Stimulated activated CD4-positive, alpha-beta T cell treated with anti-CD3 and anti-CD28 coated beads, Interleukin-4, amount 100 ng/mL, for 1 hour (primary cell): ENCODE measurements around the gene ZBTB48.

Experiments used
- DNase-seq: peaks from one replicate; pipeline ENCODE4 v3.0.0-alpha.2; 2020

ZBTB48 gene

DNA sequence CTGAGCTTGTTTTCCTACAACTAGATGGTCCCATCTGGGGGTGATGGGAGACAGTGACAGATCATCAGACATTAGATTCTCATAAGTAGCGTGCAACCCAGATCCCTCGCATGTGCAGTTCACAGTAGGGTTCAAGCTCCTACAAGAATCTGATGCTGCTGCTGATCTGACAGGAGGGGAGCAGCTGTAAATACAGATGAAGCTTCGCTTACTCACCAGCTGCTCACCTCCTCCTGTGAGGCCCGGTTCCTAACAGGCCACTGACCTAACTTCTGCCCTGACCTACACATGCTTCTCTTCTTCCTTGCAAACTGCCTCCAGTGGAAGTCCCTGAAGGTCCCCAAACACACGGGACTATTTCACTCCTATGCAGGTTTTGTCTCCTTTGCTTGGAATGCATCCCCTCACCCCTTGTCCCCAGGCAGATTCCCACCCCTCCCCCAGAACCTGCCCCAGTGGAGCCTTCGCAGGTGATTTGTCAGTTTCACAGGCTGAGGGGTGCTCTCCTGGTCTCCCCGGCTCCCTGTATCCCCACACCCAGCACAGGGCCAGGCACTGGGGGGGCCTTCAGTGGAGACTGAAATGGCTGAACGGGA is 5.7 kb upstream of the ZBTB48 start:
- no peak for DNase-seq

DNA sequence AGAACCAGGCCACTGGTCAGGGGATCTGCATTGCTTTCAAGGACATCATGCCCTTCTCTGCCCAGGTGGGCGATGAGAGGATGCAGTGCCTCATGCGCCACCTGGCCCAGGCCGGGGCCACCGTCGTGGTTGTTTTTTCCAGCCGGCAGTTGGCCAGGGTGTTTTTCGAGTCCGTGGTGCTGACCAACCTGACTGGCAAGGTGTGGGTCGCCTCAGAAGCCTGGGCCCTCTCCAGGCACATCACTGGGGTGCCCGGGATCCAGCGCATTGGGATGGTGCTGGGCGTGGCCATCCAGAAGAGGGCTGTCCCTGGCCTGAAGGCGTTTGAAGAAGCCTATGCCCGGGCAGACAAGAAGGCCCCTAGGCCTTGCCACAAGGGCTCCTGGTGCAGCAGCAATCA is 5.0 kb upstream of the ZBTB48 start:
- no peak for DNase-seq

DNA sequence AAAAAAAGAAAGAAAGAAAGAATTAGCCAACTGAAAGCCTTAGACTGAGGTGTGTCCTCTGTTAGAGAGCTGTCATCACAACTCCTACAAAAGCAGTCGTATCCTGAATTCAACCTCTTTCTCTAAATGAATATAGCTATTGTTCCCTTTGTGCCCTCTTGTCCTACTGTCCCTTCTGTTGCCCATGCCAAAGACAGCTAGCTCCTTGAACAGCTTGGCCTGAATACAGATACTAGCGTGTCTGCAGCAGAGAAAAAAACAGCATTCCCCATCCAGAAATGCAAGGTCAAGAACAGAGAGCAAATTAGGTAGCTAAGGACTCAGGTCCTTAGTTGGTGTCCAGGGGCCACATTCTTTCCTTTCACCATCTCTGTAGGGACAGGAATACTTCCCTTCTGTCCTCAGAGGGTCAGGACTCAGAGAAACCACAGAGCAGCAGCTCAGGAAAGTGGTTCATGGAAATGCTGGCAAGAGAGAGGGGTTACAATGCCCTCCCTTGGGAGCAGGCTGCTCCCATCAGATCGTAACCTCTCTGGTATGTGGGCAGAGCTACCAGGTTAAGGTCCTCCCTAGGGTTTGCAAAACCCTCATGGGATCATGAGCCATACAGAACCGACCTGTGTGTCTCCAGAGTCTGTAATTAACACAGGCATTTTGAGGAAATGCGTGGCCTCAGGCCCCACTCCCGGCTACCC is 1.8 kb upstream of the ZBTB48 start:
- no peak for DNase-seq

- no peak for DNase-seq
These were observed 995 bp upstream of the ZBTB48 start for GRCh38 chr1:6578624-6579373.

- no peak for DNase-seq
These were observed 362 bp downstream of the ZBTB48 start for GRCh38 chr1:6580119-6580592.

DNA sequence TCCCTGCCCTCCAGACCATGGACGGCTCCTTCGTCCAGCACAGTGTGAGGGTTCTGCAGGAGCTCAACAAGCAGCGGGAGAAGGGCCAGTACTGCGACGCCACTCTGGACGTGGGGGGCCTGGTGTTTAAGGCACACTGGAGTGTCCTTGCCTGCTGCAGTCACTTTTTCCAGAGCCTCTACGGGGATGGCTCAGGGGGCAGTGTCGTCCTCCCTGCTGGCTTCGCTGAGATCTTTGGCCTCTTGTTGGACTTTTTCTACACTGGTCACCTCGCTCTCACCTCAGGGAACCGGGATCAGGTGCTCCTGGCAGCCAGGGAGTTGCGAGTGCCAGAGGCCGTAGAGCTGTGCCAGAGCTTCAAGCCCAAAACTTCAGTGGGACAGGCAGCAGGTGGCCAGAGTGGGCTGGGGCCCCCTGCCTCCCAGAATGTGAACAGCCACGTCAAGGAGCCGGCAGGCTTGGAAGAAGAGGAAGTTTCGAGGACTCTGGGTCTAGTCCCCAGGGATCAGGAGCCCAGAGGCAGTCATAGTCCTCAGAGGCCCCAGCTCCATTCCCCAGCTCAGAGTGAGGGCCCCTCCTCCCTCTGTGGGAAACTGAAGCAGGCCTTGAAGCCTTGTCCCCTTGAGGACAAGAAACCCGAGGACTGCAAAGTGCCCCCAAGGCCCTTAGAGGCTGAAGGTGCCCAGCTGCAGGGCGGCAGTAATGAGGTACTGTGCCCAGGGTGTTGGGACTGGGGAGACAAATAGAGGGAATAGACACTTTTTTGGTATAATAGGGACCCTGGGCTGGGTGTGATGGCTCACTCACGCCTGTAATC is 1.0 kb downstream of the ZBTB48 start:
- no peak for DNase-seq

- no peak for DNase-seq
These were observed 1.9 kb downstream of the ZBTB48 start for GRCh38 chr1:6581561-6582305.

DNA sequence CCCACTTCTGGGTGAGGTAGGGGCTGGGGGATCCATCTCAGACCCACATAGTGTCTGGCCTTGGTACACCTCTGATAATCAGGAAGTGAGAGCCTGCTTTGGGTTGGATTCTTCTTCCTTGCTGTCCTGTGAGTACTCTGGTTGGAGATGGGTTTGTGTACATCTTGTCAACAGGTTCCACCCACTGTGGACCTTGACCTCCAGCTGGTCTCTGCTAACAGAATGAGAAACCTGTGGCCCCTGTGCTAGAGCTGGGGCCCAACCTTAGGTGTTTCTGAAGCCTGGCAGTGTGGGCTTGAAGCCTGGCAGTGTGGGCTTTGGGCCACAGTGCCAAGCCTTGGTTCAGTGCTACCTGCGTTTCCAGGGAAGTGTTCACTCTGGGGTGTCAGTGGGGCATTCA is 2.6 kb downstream of the ZBTB48 start:
- DNase-seq: no peak

GRCh38 chr1:6584126-6585080 is 4.6 kb downstream of the ZBTB48 start:
- DNase-seq: no peak

DNA sequence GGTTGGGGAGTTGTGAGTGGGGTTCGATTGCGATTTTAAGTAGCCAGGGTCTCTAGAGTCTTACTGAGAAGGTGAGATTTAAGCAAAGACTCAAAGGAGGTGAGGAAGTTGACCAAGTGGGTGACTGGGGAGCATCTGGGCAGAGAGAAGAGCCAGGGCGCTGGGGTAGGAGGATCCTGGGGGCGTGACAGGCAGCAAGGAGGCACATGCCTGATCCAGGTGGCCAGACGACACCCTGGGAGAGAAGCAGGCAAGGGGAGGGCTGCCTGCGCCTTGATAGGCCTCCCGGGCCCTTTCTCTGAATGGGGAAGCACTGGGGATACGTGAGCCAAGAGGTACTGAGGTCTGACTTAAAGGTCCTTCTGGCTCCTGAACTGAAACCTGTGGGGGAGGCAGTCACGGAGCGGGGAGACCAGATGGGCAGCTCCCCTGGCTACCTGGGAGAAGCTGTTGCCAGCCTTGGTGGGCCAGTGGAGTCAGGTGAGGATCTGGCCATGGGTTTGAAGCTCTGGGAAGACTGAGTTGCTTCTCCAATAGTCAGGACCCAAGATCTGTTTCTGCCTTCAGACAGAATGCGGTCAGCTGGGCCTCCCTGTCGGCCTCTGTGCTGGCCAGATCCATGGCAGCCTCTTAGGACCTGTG is 5.4 kb downstream of the ZBTB48 start:
- DNase-seq: no peak

DNA sequence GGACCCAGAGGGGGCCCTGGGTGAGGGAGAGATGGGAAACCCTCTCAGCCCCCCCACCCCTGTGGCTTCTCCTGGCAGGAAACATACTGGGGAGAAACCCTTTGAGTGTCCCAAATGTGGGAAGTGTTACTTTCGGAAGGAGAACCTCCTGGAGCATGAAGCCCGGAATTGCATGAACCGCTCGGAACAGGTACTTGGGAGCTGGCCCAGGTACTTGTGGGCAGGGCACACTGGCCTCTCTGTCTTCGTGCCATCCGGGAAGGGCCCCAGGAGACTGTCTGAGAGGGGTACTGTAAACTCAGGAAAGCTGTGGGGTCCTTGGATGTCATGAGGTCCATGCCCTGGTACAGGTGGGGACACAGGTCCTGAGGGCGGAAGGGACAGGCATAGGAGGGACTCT is 6.0 kb downstream of the ZBTB48 start:
- no peak for DNase-seq

DNA sequence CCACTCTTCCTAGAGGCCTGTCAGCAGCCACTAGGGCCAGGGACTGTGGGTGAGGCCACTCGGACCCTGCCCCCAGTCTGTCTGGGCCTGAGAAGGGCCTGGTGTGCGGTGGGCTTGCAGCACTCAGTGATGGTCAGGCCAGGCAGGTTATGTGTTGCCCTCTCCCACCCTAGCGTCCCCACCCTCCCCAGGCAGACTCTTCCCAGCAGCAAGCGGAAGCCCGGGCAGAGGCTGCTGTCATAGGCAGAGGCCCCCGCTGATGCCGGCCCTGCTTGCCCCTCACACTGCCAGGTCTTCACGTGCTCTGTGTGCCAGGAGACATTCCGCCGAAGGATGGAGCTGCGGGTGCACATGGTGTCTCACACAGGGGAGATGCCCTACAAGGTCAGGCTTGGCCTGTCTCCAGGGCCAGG is 6.6 kb downstream of the ZBTB48 start:
- DNase-seq: no peak

DNA sequence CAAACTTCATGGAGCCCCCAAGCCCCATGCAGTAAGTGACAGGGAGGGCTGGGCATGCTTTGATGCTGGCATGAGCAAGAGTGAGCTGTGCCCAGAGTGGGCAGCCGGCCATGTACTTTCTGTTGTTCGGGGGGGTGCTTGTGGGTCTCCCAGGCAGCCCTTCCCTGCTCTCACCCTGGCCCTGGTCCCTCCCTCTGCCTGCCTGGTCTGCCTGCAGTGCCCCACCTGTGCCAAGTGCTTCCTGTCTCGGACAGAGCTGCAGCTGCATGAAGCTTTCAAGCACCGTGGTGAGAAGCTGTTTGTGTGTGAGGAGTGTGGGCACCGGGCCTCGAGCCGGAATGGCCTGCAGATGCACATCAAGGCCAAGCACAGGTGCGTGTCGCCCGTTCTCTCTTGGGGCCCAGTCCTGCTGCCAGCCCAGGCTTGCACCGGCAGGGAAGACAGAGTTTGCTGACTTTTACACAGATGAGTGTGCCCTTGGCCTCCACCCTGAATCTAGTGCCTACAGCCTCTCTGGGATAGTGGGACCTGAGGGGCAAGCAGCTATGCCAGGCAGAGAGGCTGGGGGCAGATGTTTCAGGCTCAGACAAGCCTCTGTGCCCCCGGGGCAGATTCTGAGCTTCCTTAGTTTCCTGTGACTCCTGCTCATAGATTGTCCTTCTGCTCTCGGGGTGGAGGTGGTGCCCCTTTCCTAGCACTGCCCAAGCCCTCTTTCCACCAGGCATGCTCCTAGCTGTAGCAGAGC is 7.6 kb downstream of the ZBTB48 start:
- DNase-seq: no peak

DNA sequence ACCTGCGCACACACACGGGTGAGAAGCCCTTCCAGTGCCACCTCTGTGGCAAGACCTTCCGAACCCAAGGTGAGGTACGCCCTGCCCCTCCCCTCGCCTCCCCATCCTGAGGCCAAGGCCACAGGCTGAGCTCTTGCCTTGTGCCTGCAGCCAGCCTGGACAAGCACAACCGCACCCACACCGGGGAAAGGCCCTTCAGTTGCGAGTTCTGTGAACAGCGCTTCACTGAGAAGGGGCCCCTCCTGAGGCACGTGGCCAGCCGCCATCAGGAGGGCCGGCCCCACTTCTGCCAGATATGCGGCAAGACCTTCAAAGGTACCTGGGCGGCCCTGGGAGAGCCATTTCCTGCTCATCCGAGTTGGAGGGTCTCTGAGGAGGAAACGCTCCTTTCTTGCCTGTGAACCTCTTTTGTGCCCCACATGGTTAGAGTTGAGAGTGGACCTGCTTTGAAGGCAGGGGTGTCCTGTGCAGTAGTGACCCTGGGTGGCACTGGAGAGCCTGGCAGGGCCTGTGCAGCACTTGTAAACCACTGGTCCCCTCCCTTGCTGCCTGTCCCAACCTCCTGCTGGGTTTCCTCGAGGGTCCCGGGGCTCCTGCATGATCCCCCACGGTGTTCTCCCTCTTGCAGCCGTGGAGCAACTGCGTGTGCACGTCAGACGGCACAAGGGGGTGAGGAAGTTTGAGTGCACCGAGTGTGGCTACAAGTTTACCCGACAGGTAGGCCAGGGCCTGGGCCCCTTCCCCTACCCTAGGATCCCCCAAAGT is 8.5 kb downstream of the ZBTB48 start:
- DNase-seq: no peak

GRCh38 chr1:6588893-6589520 is 9.2 kb downstream of the ZBTB48 start:
- no peak for DNase-seq

- DNase-seq: no peak
These were observed 10.3 kb downstream of the ZBTB48 start for GRCh38 chr1:6590046-6590445.

DNA sequence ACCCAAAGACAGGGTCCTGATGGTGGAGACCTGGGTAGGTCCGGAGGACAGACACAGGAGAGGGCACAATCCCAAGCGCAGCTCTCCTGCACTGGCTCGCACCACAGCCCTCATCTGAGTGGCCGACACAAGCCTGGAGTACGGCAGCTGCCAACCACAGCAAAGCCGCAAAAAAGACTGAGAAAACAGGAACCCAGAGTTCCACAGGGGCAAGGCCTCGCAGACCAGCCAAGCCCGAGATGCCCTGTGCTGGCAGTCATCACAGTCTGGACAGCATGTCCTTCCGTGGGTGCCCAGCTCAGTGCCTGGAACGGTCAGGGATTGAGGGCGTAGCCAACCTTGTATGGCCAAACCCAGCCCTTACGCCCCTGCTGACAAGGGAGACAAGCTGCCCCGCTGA is 11.4 kb downstream of the ZBTB48 start:
- DNase-seq: no peak

DNA sequence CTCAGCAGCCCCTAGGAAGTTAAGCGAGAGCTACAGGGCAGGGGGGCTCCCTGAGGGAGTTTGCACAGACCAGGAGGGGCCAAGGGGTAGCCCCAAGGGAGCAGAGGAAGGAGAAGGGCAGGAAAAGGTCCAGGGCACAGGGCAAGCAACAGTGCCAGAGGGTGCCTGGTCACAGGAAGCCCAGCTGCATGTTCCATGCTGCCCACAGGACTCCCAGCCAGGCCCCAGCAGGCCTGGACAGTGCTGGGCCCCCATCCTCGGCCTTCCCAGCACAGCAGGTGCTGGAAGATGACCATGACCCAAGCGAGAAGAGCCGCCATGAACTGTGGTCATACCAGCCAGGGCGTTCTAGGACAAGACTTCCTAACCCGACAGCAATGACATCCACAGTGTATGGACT is 11.8 kb downstream of the ZBTB48 start:
- DNase-seq: no peak

DNA sequence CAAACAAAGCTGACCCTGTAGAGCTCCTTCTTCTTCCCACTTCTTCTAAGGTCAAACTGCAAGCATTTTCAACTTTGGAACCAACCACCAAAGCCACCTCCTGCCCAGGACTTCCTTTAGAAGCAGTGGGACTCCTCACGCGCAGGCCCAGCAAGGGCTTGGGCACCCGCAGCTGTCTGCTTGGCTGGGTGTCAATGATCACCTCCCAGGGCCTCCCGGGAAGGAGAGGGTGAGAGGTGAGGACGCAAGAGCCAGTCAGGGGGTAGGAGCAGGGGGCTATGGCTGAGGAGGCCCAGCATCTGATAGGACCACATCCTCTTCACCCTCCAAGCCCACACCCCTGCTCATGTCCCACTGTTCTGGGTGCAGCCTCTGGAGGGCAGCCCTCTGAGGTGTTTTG is 12.6 kb downstream of the ZBTB48 start:
- DNase-seq: no peak
